ENCODE data around the gene DENND4A.
A peak's percentile ranks its signal among the peaks of the same experiment; 100 is the strongest.

Gene DENND4A

GRCh38 chr15:65792138-65792987, at the start of gene DENND4A:
DENND4A (minus strand) TSS chr15:65792293; CDS start chr15:65756450, 35,843 bp downstream.
- DNase-seq, result peak; percentile 99

DNA sequence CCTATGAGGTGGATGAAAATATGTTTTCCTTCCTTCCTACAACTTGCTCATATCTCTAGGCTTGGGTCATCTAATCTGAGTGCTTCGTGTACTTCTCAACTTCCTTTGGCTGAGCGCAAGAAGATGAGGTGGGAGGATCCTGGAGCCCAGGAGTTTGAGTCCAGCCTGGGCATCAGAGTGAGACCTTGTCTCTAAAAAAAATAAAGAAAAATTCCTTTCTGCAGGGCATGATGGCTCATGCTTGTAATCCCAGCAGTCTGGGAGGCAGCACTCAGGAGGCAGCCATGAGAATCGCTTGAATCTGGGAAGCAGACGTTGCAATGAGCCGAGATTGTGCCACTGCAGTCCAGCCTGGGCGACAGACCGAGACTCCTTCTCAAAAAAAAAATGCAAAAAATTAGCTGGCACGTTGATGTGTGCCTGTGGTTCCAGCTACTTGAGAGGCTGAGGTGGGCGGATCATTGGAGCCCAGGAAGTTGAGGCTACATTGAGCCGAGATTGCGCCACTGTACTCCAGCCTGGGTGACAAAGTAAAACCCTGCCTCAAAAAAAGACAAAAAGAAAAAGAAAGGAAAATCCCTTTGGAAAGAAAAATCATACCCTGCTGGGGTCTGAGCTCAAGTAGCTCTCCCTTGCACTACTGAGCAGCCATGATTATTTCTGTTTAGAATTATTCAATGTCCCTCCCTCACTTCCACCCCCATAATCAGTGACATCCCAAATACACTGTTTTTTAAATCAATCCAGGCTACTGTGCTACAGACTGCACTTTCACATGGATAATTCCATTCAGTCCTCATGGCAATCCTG, 49.2 kb upstream of the DENND4A start:
- no peak for DNase-seq

- DNase-seq, result no peak
Observed at GRCh38 chr15:65839985-65840384, 47.9 kb upstream of the DENND4A start.

GRCh38 chr15:65839354-65839901, 47.3 kb upstream of the DENND4A start:
- DNase-seq, result no peak

GRCh38 chr15:65837301-65838294, 45.5 kb upstream of the DENND4A start:
- DNase-seq, result no peak

GRCh38 chr15:65836665-65837064, 44.6 kb upstream of the DENND4A start:
- DNase-seq, result no peak

DNA sequence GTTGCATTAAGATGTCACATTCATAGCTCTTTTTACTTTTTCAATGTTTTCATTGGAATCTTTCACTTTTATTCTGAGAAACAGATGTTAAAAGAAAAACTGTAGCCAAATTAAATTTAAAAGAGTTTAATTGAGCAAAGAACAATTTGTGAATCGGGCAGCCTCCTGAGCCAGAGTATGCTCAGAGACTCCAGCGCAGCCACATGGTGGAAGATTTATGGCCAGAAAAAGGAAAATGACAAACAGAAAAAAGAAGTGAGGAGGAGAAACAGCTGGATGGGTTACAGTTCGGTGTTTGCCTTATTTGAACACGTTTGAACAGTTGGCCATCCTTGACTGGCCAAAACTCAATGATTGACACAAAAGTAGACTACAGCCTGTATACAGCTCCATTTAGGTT, 43.4 kb upstream of the DENND4A start:
- DNase-seq, result no peak

- no peak for DNase-seq
Observed at GRCh38 chr15:65834603-65835282, 42.6 kb upstream of the DENND4A start.

DNA sequence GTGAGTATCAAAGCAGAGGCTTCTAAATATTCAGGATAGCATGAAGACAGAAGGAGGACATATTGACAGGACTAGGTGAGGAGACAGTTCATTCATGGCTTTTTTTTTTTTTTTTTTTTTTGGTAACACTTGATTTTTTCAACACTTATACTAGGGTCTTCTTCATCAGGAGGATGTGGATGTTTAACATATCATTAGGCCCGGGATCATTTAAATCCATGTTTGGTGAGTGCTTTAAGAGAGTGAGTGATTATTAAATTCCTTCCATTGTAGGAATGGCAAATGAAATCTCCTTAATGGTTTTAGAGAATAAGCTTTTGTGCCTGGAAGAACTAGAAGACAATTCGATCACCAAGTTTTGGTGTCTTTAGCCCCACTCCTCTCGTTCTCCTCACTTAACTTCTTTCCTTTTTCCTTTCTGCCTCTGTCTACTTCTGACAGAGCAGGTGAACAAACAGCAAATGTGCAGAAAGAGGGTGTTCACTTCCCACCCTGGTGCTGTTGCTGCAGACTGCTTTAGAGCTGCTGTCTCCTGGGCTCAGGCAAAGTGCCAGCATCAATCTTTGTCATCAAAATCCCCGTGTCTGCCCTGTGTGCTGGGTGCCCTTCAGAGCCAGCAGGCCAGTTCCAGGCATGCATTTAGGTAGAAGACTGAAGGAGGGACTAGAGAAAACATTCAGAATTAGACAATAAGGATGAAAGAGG, 41.6 kb upstream of the DENND4A start:
- DNase-seq, result no peak

GRCh38 chr15:65832549-65833364, 40.7 kb upstream of the DENND4A start:
- DNase-seq, result peak; percentile 85

GRCh38 chr15:65829130-65829764, 37.2 kb upstream of the DENND4A start:
- DNase-seq, result no peak

- no peak for DNase-seq
Observed at GRCh38 chr15:65828585-65828984, 36.5 kb upstream of the DENND4A start.

- DNase-seq, result no peak
Observed at GRCh38 chr15:65827065-65827464, 35.0 kb upstream of the DENND4A start.

DNA sequence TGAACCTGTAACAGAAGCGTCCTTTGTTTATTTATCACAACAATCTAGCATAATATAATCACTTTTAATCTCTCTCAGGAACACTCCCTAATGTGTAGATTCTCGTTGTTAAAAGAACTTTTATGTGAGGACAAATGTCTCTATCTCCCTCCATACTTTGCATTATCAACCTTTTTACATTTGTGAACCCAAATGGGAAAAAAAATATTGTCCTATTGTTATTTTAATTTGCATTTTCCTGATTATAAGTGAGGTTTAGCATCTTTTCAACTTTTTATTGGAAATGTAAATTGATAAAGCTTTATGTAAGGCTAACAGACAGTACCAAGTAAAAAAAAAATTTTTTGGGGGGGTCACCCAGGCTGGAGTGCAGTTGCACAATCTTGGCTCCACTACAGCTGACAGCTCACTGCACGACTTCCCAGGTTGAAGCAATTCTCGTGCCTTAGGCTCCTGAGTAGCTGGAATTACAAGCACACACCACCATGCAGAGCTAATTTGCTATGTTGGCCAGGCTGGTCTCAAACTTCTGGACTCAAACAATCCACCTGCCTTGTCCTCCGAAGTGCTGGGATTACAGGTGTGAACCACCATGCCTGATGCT, 33.0 kb upstream of the DENND4A start:
- no peak for DNase-seq

GRCh38 chr15:65824031-65824743, 32.1 kb upstream of the DENND4A start:
- peak; percentile 51 for DNase-seq

DNA sequence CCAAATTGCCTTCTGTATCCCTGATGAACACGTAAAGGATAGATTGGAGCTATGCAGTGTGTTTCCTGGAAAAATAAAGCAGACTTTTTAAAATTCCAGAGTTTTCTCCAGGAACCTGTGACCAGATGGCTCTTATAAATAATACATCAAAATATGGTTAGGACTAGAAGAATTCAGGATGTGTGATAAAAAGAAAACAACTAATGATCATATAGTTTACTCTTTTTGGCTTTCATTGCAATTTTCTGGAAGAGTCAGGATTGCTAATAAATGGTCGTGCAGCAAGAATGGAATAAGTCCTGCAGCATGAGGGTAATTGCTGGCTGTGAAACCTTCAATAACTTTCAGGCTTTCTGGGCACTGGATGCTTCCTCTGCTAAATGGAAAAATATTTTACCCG, 30.2 kb upstream of the DENND4A start:
- no peak for DNase-seq

DNA sequence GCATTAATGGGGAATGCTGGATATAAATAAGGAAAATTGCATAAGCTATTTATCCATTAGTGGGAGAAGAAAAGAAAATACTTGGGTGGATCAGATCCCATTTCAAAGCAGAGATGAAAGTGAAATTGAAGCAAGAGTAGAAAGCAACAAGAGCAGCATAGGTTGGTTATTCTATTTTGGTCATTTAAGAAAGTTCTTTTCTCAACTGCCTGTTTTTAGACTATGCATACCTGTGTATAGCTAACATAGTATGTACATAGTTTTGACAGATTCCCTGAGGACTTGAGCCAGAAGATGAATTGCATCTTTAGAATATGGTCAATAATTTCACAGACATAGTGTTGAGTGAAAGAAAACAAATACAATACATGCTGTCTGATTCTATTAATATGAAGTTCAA, 29.0 kb upstream of the DENND4A start:
- no peak for DNase-seq

- no peak for DNase-seq
Observed at GRCh38 chr15:65819563-65819960, 27.5 kb upstream of the DENND4A start.
